ENCODE measurements around the gene SFXN5. TPM values are rescaled to one million over a fixed set of nuclear protein-coding genes. Genes with fewer than 3 reads are reported as not detected.
"Not testable (repeated sequence)": the region's sequence is repeated elsewhere in the genome, so short reads cannot be mapped to it uniquely, and the experiment has no call there.

SFXN5 gene
- 10 to 100 TPM; 15.3 to 22.3 (median 19.8) TPM for total RNA-seq
- total RNA-seq (2013): 11.2 TPM

- no peaks in the 10 kb centered on the region for H3K9me3 Mint-ChIP-seq
- H3K4me3 Mint-ChIP-seq: peak within 1 kb of the TSS; percentile 93
- intact Hi-C loops (cut with micrococcal nuclease): loop anchor here (1.0 to 5.0 kb wide), 3 partner anchors 41 to 163 kb away; partner anchors contain the start of genes CCT7 and RAB11FIP5
- no peaks in the 10 kb centered on the region for H3K9me3 ChIP-seq (ENCODE audit: control insufficient read depth, insufficient read depth, low read length)
- ATAC-seq (peak; percentile 86 to 94 (median 89)), DNase-seq (peak; percentile 95 to 99)
- peaks cover 38 to 40% of the 10 kb centered on the region in 2 donors for H3K4me1 Mint-ChIP-seq
- peak within 1 kb of the TSS; percentile 95 for H3K27ac ChIP-seq (ENCODE audit: low read length)
- H3K4me3 ChIP-seq (ENCODE audit: low read length): peak within 1 kb of the TSS; percentile 98
- TF ChIP-seq CTCF (IDR thresholded peaks at IDR 0.05): no peak
- H3K36me3 ChIP-seq (ENCODE audit: control insufficient read depth, insufficient read depth, low read length): no peaks in the 10 kb centered on the region
- H3K27me3 ChIP-seq (ENCODE audit: control insufficient read depth, insufficient read depth, low read length): no peaks in the 10 kb centered on the region
- WGBS (ENCODE audit: insufficient coverage): 1% methylated on average over 67 of the region's 67 CpGs
- peak within 1 kb of the TSS; percentile 91 to 92 for H3K27ac Mint-ChIP-seq
- H3K4me1 ChIP-seq (ENCODE audit: control insufficient read depth, insufficient read depth, low read length): peaks cover 16% of the 10 kb centered on the region
- H3K27me3 Mint-ChIP-seq (ENCODE audit: low read depth in 2 of 2): no peaks in the 10 kb centered on the region
- no peaks in the 10 kb centered on the region for H3K36me3 Mint-ChIP-seq
Measured at GRCh38 chr2:73071360-73072128, at the start of gene SFXN5. SFXN5 (minus strand) TSS chr2:73071712; CDS start chr2:73071705, 7 bp downstream.

GRCh38 chr2:73119611-73120239 is 48.2 kb upstream of the SFXN5 start:
- peaks cover 9 to 16% of the 10 kb centered on the region in 2 donors for H3K27me3 Mint-ChIP-seq (ENCODE audit: low read depth in 2 of 2)
- ATAC-seq; H3K4me1 ChIP-seq (ENCODE audit: control insufficient read depth, insufficient read depth, low read length); DNase-seq; H3K27me3 ChIP-seq (ENCODE audit: control insufficient read depth, insufficient read depth, low read length); H3K36me3 ChIP-seq (ENCODE audit: control insufficient read depth, insufficient read depth, low read length); H3K27ac ChIP-seq (ENCODE audit: low read length); H3K4me3 Mint-ChIP-seq; H3K4me1 Mint-ChIP-seq; intact Hi-C loops (cut with micrococcal nuclease); H3K36me3 Mint-ChIP-seq; H3K9me3 Mint-ChIP-seq; H3K27ac Mint-ChIP-seq; H3K4me3 ChIP-seq (ENCODE audit: low read length); H3K9me3 ChIP-seq (ENCODE audit: control insufficient read depth, insufficient read depth, low read length): not testable (repeated sequence)
- WGBS (ENCODE audit: insufficient coverage): 90% methylated on average over 11 of the region's 11 CpGs

- H3K4me3 Mint-ChIP-seq: no peak overlapping the region
- Histone ChIP-seq H3K27me3 (ENCODE audit: control insufficient read depth, insufficient read depth, low read length) (no peaks in the 10 kb centered on the region), H3K4me1 (ENCODE audit: control insufficient read depth, insufficient read depth, low read length) (no peaks in the 10 kb centered on the region), H3K27ac (ENCODE audit: low read length) (no peak overlapping the region), H3K4me3 (ENCODE audit: low read length) (no peak overlapping the region), H3K9me3 (ENCODE audit: control insufficient read depth, insufficient read depth, low read length) (no peaks in the 10 kb centered on the region), H3K36me3 (ENCODE audit: control insufficient read depth, insufficient read depth, low read length) (no peaks in the 10 kb centered on the region)
- no peaks in the 10 kb centered on the region for H3K9me3 Mint-ChIP-seq
- intact Hi-C loops (cut with micrococcal nuclease): no loop called here
- TF ChIP-seq CTCF (IDR thresholded peaks at IDR 0.05): no peak
- H3K27me3 Mint-ChIP-seq (ENCODE audit: low read depth in 2 of 2): peaks cover 0 to 6% of the 10 kb centered on the region in 2 donors
- ATAC-seq (no peak), DNase-seq (no peak)
- 75% methylated on average over 1 of the region's 1 CpG for WGBS (ENCODE audit: insufficient coverage)
- no peak overlapping the region for H3K27ac Mint-ChIP-seq
- H3K36me3 Mint-ChIP-seq: no peaks in the 10 kb centered on the region
- H3K4me1 Mint-ChIP-seq: no peaks in the 10 kb centered on the region
Measured at GRCh38 chr2:73117441-73117840, 45.9 kb upstream of the SFXN5 start.

GRCh38 chr2:73116182-73116960 is 44.9 kb upstream of the SFXN5 start:
- TF ChIP-seq CTCF (IDR thresholded peaks at IDR 0.05): no peak
- Histone ChIP-seq H3K4me3 (ENCODE audit: low read length) (no peak overlapping the region), H3K4me1 (ENCODE audit: control insufficient read depth, insufficient read depth, low read length) (peaks cover 9% of the 10 kb centered on the region), H3K27ac (ENCODE audit: low read length) (no peak overlapping the region), H3K27me3 (ENCODE audit: control insufficient read depth, insufficient read depth, low read length) (no peaks in the 10 kb centered on the region), H3K9me3 (ENCODE audit: control insufficient read depth, insufficient read depth, low read length) (no peaks in the 10 kb centered on the region), H3K36me3 (ENCODE audit: control insufficient read depth, insufficient read depth, low read length) (no peaks in the 10 kb centered on the region)
- Mint-ChIP-seq H3K27me3 (ENCODE audit: low read depth in 2 of 2) (peaks cover 2 to 6% of the 10 kb centered on the region in 2 donors), H3K27ac (no peak overlapping the region), H3K9me3 (no peaks in the 10 kb centered on the region), H3K4me1 (peaks cover 6 to 8% of the 10 kb centered on the region in 2 donors), H3K4me3 (no peak overlapping the region), H3K36me3 (no peaks in the 10 kb centered on the region)
- ATAC-seq: no peak
- WGBS (ENCODE audit: insufficient coverage): 79% methylated on average over 8 of the region's 8 CpGs
- no peak for DNase-seq
- intact Hi-C loops (cut with micrococcal nuclease): no loop called here
